KBM-7 (cell line): Measurements from ENCODE around the gene PAQR7.
A peak's percentile ranks its signal among the peaks of the same experiment; 100 is the strongest.
"Not testable (repeated sequence)": the region's sequence is repeated elsewhere in the genome, so short reads cannot be mapped to it uniquely, and the experiment has no call there.

Experiments
- DNase-seq: peaks from one replicate; pipeline ENCODE4 v3.0.0-alpha.2; 2015
- in situ Hi-C: fragments of 300-500 bp; cut with MboI; formaldehyde crosslinking; loops from 2 replicates; pipeline ENCODE4 v1.14.3; 2020; ENCODE audit warnings: low sequenced_read_pairs, low pct_unique_long_range_greater_than_20kb, mixed read lengths

PAQR7 gene

DNA sequence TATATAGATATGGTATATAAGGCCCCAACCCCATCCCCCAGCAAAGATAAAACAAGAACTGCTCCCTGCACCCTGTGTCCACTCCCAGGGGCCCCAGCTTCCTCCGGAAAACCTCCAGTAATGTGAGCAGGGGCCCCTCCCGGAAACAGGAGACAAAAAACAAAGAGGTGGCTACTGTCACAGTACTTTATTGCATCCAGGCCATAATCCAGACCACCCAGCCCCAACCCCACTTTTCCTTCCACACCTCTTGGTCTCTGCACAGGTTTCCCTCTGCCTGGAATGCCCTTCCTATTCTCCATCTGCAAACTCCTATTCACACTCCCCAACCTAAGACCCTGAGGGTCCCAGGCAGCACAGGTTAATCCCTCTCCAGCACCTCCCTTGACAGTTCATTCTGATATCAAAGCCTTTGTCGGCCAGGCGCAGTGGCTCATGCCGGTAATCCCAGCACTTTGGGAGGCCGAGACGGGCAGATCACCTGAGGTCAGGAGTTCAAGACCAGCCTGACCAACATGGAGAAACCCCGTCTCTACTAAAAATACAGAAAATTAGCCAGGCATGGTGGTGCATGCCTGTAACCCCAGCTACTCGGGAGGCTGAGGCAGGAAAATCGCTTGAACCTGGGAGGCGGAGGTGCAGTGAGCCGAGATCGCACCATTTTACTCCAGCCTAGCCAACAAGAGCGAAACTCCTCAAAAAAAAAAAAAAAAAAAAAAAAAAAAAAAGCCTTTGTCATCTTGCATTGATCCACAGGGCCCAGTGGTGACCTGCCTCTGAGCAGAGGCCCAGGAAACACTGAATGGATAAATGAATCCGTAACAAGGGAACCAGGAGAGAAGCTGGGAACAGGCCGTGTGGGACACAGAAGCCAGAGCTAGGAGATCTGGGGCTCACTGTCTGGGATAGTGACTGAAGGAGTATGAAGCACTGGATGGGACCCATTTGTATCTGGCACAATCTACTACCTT lies 13.9 kb downstream of the PAQR7 start:
- DNase-seq, result peak; percentile 85
- in situ Hi-C loops, result no loop called here

DNA sequence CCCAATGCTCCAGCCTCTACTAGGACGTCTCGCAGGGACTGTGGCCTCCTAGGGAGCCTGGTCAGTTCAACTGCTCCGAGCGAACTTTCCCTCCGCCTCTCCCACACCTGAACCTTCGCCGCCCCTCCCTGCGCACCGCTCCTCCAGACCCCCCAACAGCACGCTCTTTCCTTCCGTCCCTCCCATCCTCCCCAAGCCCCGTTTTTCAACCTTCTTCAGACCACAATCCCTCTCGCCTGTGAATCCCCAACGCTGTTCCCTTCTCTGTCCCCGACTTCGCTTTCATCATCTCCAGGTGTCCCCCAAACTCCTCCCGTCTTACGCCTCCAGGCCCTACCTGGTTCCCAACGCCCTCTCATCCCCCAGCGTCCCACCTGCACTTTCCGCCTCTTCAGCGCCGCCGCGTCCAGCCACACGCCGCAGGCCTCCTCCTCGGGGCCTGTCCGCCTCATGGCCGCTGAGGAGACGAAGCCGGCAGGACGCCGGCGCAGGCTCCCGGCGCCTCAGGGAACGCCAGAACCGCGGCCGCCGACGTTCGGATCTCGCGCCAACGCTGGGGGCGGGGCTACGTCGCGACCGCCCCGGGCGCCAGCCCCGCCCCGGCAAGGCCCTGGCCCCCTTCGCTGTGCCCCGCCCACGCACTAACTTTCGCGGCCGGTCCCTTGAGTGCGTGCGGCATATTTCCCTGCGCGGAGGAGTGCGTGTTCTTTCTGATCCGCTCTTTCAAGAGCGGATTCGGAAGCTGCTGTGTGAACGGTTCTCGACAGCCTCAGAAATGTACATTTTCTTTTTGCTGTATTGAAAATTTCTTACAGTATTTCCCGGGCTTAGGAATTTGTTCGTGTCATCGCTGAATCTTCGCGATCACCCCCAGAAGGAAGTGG lies 16.4 kb downstream of the PAQR7 start, which contains the start of gene AUNIP:
Gene AUNIP (minus strand): TSS at position 552 of the 884 bp plus-strand sequence. CDS start 100 bp downstream, at position 452.
- in situ Hi-C loops, result no loop called here
- DNase-seq, result peak; percentile 93

DNA sequence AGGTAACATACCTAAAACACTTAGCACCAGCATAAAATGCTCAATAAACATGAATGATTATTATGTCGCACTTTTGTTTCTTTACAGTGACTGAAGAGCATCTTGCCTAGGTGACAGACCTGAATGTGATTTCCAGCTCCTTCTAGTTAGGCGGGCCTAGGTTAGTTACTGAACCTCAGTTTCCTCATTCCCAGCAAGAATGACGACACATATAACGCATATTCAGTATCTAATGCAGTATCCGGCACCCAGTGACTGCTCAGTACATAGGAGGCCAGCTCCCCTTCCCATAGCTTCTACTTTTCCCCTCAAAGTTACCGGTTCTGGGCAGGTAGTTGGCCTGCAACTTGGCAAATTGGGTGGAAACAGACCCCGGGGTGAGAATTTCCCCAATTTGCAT lies 17.0 kb downstream of the PAQR7 start:
- peak; percentile 36 for DNase-seq
- in situ Hi-C loops, result no loop called here

GRCh38 chr1:25856856-25857255 lies 18.7 kb downstream of the PAQR7 start:
- in situ Hi-C loops, result no loop called here
- DNase-seq, result no peak

- no peak for DNase-seq
- in situ Hi-C loops, result no loop called here
Measured at GRCh38 chr1:25854554-25854953, 21.0 kb downstream of the PAQR7 start.

DNA sequence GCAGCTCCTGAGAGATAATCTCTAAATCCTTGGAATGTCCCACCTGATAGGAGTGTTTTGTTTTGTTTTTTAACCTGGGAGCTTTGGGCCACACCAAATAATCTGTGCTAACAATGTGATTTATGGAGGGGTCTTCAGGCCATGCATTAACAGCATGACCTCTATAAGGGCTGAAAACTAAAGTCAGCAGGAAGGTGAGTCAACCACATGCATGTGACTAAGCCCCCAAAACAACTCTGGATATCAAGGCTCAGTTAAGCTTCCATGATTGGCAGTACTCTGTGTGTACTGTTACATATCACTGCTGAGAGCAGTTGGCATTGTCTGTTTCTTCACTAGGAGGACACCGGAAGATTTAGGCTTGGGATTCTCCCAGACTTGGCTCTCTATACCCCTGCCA lies 27.0 kb downstream of the PAQR7 start:
- DNase-seq, result no peak
- in situ Hi-C loops, result no loop called here

- in situ Hi-C loops, result no loop called here
- DNase-seq, result no peak
Measured at GRCh38 chr1:25847929-25848328, 27.6 kb downstream of the PAQR7 start.

- in situ Hi-C loops, result no loop called here
- no peak for DNase-seq
Measured at GRCh38 chr1:25845664-25846063, 29.8 kb downstream of the PAQR7 start.

GRCh38 chr1:25844536-25845337 lies 30.8 kb downstream of the PAQR7 start:
- in situ Hi-C loops, result no loop called here
- DNase-seq, result no peak

DNA sequence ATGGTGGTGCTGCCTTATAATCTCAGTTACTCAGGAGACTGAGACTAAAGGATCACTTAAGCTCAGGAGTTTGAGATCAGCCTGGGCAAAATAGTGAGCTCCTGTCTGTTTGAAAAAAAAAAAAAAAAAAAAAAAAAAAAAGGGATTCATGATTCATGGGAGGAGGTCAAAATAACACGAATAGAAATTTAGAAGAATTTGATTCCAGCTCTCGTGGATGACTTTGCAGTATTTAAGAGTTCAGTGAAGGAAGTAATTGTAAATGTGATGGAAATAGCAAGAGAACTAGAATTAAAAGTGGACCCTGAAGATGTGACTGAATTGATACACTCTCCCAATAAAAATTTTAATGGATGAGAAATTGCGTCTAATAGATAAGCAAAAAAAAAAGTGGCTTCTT lies 32.0 kb downstream of the PAQR7 start:
- DNase-seq, result no peak
- in situ Hi-C loops, result no loop called here

- DNase-seq, in situ Hi-C loops: not testable (repeated sequence)
Measured at GRCh38 chr1:25839808-25840207, 35.7 kb downstream of the PAQR7 start.

DNA sequence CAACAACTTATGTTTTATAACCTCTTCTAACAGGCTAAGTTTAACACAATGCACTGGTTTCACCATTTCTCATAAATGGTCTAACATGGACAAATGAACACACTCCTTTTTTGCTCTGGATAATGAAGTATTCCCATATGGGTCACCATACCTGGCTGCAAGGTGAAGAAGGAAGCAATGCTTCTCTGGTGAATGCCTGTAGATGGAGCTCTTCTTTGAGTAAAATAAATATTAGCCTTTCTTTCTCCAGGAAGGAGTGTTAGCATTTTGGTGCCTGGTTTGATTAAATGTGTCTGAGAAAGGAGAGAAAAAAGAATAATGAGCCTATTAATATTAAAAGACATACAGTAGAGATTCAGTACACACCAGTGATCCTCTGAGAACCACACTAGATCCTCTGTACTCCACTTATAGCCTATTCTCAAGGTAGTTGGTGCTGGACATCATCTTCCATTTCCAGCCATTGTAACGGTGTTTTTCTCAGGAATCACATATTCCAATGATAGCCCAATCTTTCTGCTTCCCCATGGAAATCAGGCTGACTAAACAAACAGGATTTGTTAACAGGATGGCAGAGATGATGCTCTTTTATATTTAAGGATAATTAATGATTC lies 38.1 kb downstream of the PAQR7 start:
- in situ Hi-C loops, result no loop called here
- DNase-seq, result no peak

DNA sequence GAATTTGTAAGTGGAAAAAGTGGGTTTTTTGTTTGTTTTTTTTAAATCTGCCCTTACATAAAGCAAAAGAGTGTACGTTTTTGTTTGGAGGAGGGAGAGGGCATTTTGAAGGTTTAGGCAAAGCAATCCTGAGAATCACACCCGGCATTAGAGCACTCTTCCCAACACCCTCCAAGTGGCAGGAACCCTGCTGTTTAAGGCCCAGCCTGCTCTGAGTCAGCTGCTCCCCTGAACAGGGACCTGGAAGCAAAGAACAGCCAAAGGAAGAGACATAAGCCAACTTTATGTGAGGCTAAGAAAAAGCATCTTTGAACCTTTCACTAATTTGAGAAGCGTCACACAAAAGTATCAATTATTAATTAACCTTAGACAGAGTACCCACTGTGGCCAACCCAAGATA lies 38.8 kb downstream of the PAQR7 start:
- in situ Hi-C loops, result no loop called here
- DNase-seq, result no peak

GRCh38 chr1:25834894-25835293 lies 40.6 kb downstream of the PAQR7 start:
- no peak for DNase-seq
- in situ Hi-C loops, result no loop called here

DNA sequence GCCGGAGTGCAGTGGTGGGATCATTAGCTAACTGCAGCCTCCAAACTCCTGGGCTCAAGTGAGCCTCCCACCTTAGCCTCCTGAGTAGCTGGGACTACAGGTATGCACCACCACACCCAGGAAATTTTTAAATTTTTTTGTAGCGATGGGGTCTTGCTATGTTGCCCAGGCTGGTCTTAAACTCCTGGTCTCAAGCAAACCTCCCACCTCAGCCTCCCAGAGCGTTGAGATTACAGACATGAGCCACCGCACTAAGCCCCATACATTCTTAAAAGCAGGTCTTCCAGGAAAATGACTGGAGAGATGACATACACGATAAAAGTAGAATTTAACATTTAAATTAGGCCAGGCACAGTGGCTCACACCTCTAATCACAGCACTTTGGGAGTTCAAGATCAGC lies 42.4 kb downstream of the PAQR7 start:
- in situ Hi-C loops, result no loop called here

DNA sequence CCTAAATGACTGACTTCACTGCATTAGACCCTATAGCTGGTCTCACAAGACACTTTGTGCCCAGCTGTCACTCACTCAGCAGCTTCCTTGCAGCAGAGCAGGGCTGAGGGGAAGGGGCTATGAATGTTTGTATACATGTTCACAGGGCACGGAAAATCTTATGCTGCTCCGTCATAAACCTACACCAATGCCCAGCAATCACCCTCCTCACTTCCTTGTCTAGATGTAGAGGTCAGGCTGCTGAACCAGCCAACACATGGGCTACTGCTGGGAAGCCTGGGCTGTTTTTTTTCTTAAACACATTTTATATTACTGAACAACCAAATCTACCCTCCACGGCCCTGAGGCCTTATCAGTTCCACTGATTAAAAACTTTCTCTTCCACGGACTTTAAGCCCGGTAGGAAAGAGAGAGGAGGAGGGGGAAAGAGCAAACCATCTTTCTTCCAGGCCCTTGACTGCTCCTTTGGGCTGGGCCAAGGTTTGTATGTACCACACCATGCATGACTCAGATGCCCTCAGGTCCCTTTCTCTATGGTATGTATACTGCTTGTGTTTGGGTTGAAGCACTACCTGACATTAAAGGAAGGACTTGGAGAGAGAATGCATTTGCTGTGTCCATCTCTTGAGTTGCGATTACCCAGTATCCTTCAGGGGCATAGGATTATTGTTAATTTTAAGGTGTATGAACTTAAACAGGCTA lies 43.0 kb downstream of the PAQR7 start:
- in situ Hi-C loops, result no loop called here
- no peak for DNase-seq

More for the DNA sequence above, 42.4 kb downstream of the PAQR7 start:
- no peak for DNase-seq

DNA sequence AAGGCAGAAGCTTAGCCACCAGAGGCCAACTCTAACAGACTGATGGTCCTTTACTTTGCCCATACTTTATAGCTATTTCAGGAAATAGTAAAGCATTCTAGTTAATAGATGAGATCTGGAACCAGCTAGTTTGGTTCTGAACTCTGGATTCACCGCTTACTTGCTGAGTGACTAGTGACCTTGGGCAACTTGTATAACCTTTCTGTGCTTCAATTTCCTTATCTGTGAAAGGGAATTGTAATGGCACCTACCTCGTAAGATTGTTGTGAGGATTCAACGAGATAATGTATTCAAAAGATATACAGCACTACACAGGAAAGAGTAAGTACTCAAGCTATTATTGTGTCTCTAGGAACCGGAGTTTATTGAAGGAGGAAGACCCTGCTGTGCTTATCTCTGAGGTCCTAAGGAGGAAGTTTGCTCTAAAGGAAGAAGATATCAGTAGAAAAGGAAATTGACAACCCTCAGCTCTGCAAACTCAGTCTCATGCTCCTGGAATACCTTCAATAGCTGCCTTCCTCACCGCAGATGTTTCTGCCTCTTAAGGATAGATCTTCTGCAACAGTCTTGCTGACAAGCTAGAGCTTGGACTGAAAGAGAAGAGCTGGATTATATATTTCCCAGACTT lies 43.8 kb downstream of the PAQR7 start:
- in situ Hi-C loops, result no loop called here

DNA sequence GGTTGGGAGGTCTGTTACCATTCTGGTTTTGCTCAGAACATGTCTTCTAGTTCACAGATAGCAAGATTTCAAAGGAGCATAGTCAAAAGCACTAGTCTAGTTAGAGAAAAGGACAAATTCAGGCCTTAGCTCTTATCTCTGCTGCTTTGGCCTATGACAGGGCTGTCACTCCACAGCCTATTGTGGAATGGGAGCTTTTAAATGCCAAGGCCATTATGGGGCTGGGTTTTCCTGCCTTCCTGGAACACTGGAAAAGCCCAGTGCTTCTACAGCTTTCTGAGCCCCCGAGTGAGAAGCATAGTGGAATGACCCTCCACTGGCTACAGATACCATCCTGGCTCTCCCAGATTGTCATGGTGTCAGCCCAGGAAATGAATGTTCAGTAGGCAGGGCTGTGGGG lies 46.5 kb downstream of the PAQR7 start:
- in situ Hi-C loops, result no loop called here

More for the DNA sequence above, 43.8 kb downstream of the PAQR7 start:
- peak; percentile 88 for DNase-seq

More for the DNA sequence above, 46.5 kb downstream of the PAQR7 start:
- DNase-seq, result no peak
